Esophagus squamous epithelium (tissue), 4 donors: ENCODE measurements around the gene HMGCS2.

ENCODE experiments used
- POLR2A ChIP-seq, 4 donors: fragments of 450-650 bp; IDR thresholded peaks; one replicate each; pipeline ENCODE4 v1.6.1; 2017; ENCODE audit warnings: antibody characterized with exemption in 4 of 4, mild to moderate bottlenecking in 4 of 4, moderate library complexity in 3 of 4
- TF ChIP-seq, protein P1 (sequence below), 6 experiments: fragments of 450-650 bp in 4 of 6; fragments of 200-600 bp in 2 of 6; sonication (generic) in 2 of 6; IDR thresholded peaks; one replicate each; pipeline ENCODE4 v1.5.1; 2016 to 2019; ENCODE audit warnings: antibody characterized with exemption in 6 of 6, mild to moderate bottlenecking in 4 of 6, moderate library complexity in 4 of 6

DNA sequence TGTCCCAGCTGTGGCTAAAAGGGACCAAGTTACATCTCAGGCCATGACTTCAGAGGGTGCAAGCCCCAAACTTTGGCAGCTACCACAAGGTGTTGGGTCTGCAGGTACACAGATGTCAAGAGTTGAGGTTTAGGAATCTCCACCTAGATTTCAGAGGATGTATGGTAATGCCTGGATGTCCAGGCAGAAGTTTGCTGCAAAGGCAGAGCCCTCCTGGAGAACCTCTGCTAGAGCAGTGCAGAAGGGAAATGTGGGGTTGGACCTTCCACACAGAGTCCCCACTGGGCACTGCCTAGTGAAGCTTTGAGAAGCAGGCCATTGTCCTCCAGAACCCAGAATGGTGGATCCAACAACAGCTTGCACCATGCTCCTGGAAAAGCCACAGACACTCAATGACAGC, 67.0 kb downstream of the HMGCS2 start:
- TF ChIP-seq, protein P1, sequence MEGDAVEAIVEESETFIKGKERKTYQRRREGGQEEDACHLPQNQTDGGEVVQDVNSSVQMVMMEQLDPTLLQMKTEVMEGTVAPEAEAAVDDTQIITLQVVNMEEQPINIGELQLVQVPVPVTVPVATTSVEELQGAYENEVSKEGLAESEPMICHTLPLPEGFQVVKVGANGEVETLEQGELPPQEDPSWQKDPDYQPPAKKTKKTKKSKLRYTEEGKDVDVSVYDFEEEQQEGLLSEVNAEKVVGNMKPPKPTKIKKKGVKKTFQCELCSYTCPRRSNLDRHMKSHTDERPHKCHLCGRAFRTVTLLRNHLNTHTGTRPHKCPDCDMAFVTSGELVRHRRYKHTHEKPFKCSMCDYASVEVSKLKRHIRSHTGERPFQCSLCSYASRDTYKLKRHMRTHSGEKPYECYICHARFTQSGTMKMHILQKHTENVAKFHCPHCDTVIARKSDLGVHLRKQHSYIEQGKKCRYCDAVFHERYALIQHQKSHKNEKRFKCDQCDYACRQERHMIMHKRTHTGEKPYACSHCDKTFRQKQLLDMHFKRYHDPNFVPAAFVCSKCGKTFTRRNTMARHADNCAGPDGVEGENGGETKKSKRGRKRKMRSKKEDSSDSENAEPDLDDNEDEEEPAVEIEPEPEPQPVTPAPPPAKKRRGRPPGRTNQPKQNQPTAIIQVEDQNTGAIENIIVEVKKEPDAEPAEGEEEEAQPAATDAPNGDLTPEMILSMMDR (IDR thresholded peaks at IDR 0.05), result no peak
- TF ChIP-seq POLR2A (IDR thresholded peaks at IDR 0.05), result no peak
